H1 (cell line): ENCODE data around the gene PCGF3.

ENCODE experiments used
- BCL11A ChIP-seq, 2 experiments: IDR thresholded peaks; one replicate each; pipeline ENCODE4 v1.6.1; 2011; ENCODE audit warnings: low read depth in 2 of 2, low read length in 2 of 2, mild to moderate bottlenecking in 2 of 2
- CTCF ChIP-seq, 3 experiments: IDR thresholded peaks; 1 replicate in 2 of 3; 2 replicates in 1 of 3; pipeline versions ENCODE4 v1.5.1 to v1.6.1; 2011; ENCODE audit warnings: low read length in 3 of 3, mild to moderate bottlenecking in 3 of 3, inconsistent platforms in 2 of 3, low read depth in 1 of 3, moderate library complexity in 1 of 3; ENCODE audit not compliant: insufficient read depth in 1 of 3; ENCODE audit errors: control extremely low read depth in 1 of 3
- E2F6 ChIP-seq: IDR thresholded peaks from 2 replicates; pipeline ENCODE4 v1.6.1; 2012; ENCODE audit warnings: inconsistent platforms
- HDAC2 ChIP-seq, 2 experiments: fragments of 300-600 bp in 1 of 2; sonication (generic) in 1 of 2; IDR thresholded peaks; 2 replicates each; pipeline ENCODE4 v1.6.1; 2011 to 2012; ENCODE audit warnings: low read depth in 2 of 2, low read length in 2 of 2, mild to moderate bottlenecking in 2 of 2, moderate library complexity in 2 of 2, borderline replicate concordance in 1 of 2, inconsistent platforms in 1 of 2
- MAFK ChIP-seq: IDR thresholded peaks from 2 replicates; pipeline ENCODE4 v1.6.1; 2012; ENCODE audit warnings: low read depth, mild to moderate bottlenecking, improper control_type of control experiment, low read length
- MAX ChIP-seq: IDR thresholded peaks from 2 replicates; pipeline ENCODE4 v1.6.1; 2012; ENCODE audit warnings: inconsistent platforms
- POLR2A ChIP-seq, 2 experiments: IDR thresholded peaks; 1 replicate in 1 of 2; 2 replicates in 1 of 2; pipeline ENCODE4 v1.6.1; 2011; ENCODE audit warnings: low read depth in 2 of 2, low read length in 2 of 2, mild to moderate bottlenecking in 2 of 2; ENCODE audit errors: control extremely low read depth in 1 of 2
- POLR2AphosphoS5 ChIP-seq: IDR thresholded peaks from 2 replicates; pipeline ENCODE4 v1.6.1; 2011; ENCODE audit warnings: low read depth, low read length
- RFX5 ChIP-seq: IDR thresholded peaks from 2 replicates; pipeline ENCODE4 v1.6.1; 2011; ENCODE audit warnings: low read depth, low read length, improper control_type of control experiment, borderline replicate concordance
- SP2 ChIP-seq: IDR thresholded peaks from 2 replicates; pipeline ENCODE4 v1.6.1; 2012; ENCODE audit warnings: mild to moderate bottlenecking, low read length, inconsistent platforms
- SP4 ChIP-seq: IDR thresholded peaks from 2 replicates; pipeline ENCODE4 v1.6.1; 2012; ENCODE audit warnings: low read length, inconsistent platforms
- TAF1 ChIP-seq: IDR thresholded peaks from 2 replicates; pipeline ENCODE4 v1.6.1; 2011; ENCODE audit warnings: mild to moderate bottlenecking, low read depth, low read length
- USF2 ChIP-seq: IDR thresholded peaks from 2 replicates; pipeline ENCODE4 v1.6.1; 2011; ENCODE audit warnings: low read length, improper control_type of control experiment

GRCh38 chr4:787561-787981, 81.9 kb downstream of the PCGF3 start:
- TF ChIP-seq POLR2A (IDR thresholded peaks at IDR 0.05; ENCODE audit: control extremely low read depth in 1 of 2, low read depth in 2 of 2, low read length in 2 of 2) = no peak
- no peak for TF ChIP-seq MAX
- no peak for TF ChIP-seq CTCF (IDR thresholded peaks at IDR 0.05; ENCODE audit: control extremely low read depth in 1 of 3, insufficient read depth in 1 of 3, low read depth in 1 of 3, low read length in 3 of 3)
- TF ChIP-seq MAFK = no peak
- no peak for TF ChIP-seq E2F6
- no peak for TF ChIP-seq HDAC2 (IDR thresholded peaks at IDR 0.05; ENCODE audit: borderline replicate concordance in 1 of 2, low read depth in 2 of 2, low read length in 2 of 2)
- TF ChIP-seq USF2 = no peak
- TF ChIP-seq RFX5 = no peak
- no peak for TF ChIP-seq SP4
- no peak for TF ChIP-seq BCL11A (IDR thresholded peaks at IDR 0.05; ENCODE audit: low read depth in 2 of 2, low read length in 2 of 2)
- no peak for TF ChIP-seq SP2
- TF ChIP-seq POLR2AphosphoS5 = no peak
- TF ChIP-seq TAF1 = no peak
